Measurements from ENCODE around the gene CRACR2B. TPM values are rescaled to one million over a fixed set of nuclear protein-coding genes. Genes with fewer than 3 reads are reported as not detected.

CRACR2B gene
- total RNA-seq, 1 donor from 2014 or later = 43.6 TPM

GRCh38 chr11:830295-831117, 2.8 kb downstream of the CRACR2B start:
- ATAC-seq (peak; percentile 60 to 69), DNase-seq (peak; percentile 87)
- intact Hi-C loops (cut with DNase I) = no loop called here
- Histone ChIP-seq H3K4me1 (peaks cover 89% of the 10 kb centered on the region), H3K4me3 (peak overlapping the region; percentile 58), H3K36me3 (peaks cover 2% of the 10 kb centered on the region), H3K27me3 (ENCODE audit: low read depth) (no peaks in the 10 kb centered on the region), H3K27ac (peak overlapping the region; percentile 86), H3K9me3 (no peaks in the 10 kb centered on the region)
- TF ChIP-seq CTCF (IDR thresholded peaks at IDR 0.05) = no peak

DNA sequence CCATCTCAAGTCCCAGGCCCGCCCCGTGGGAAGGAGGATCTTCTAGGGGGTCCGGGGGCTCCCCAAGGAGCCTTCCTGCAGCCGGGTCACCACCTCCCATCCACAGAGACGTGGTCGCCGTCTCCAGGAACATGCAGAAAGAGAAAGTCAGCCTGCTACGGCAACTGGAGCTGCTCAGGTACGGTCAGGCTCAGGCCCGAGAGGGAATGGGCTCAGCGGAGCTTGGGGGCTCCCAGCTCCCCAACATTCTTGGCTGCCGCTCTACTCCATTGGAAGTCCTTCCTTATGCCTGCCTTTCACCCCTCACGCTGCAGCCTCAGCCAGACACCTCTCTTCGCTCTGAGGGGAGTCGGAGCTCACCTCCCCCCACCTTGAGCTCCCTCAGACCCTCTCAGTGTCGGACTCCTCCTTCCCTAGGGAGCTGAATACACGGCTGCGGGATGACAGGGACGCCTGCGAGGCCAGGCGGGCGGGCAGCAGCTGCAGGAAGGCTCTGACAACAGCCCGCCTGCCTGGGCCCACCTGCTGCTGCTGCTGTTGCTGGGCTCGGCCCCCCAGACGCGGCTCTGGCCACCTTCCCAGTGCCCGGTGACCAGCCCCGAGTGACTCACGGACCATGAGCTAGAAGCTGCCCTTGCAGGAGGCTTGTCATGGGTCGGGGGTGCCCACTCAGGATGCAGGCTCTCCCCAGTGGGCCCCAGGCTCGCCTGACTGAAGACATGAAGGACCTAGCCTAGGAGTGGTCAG, 3.6 kb downstream of the CRACR2B start:
- Histone ChIP-seq H3K4me1 (peaks cover 86% of the 10 kb centered on the region), H3K27ac (no peak overlapping the region), H3K27me3 (ENCODE audit: low read depth) (no peaks in the 10 kb centered on the region), H3K4me3 (peak overlapping the region; percentile 58), H3K36me3 (peaks cover 6% of the 10 kb centered on the region), H3K9me3 (no peaks in the 10 kb centered on the region)
- intact Hi-C loops (cut with DNase I) = no loop called here
- TF ChIP-seq CTCF (IDR thresholded peaks at IDR 0.05) = no peak
- ATAC-seq = no peak
- no peak for DNase-seq

GRCh38 chr11:831961-832528, 4.3 kb downstream of the CRACR2B start:
- peaks cover 79% of the 10 kb centered on the region for H3K4me1 ChIP-seq
- peaks cover 13% of the 10 kb centered on the region for H3K36me3 ChIP-seq
- H3K4me3 ChIP-seq = peak overlapping the region; percentile 85
- ATAC-seq (no peak), DNase-seq (no peak)
- H3K9me3 ChIP-seq = no peaks in the 10 kb centered on the region
- no peak for TF ChIP-seq CTCF (IDR thresholded peaks at IDR 0.05)
- intact Hi-C loops (cut with DNase I) = no loop called here
- peak overlapping the region; percentile 91 for H3K27ac ChIP-seq
- H3K27me3 ChIP-seq (ENCODE audit: low read depth) = no peaks in the 10 kb centered on the region

GRCh38 chr11:832529-833113, 4.9 kb downstream of the CRACR2B start, which contains the start of gene CD151:
Gene CD151, plus strand, starts transcription at chr11:832952. Its CDS starts 3,118 bp downstream, at chr11:836070.
- H3K4me3 ChIP-seq = peak within 1 kb of the TSS; percentile 85
- no peak for TF ChIP-seq CTCF (IDR thresholded peaks at IDR 0.05)
- peaks cover 77% of the 10 kb centered on the region for H3K4me1 ChIP-seq
- H3K27me3 ChIP-seq (ENCODE audit: low read depth) = no peaks in the 10 kb centered on the region
- intact Hi-C loops (cut with DNase I) = no loop called here
- no peaks in the 10 kb centered on the region for H3K9me3 ChIP-seq
- peaks cover 19% of the 10 kb centered on the region for H3K36me3 ChIP-seq
- peak within 1 kb of the TSS; percentile 91 for H3K27ac ChIP-seq
- DNase-seq (no peak), ATAC-seq (peak; percentile 45 to 53)

DNA sequence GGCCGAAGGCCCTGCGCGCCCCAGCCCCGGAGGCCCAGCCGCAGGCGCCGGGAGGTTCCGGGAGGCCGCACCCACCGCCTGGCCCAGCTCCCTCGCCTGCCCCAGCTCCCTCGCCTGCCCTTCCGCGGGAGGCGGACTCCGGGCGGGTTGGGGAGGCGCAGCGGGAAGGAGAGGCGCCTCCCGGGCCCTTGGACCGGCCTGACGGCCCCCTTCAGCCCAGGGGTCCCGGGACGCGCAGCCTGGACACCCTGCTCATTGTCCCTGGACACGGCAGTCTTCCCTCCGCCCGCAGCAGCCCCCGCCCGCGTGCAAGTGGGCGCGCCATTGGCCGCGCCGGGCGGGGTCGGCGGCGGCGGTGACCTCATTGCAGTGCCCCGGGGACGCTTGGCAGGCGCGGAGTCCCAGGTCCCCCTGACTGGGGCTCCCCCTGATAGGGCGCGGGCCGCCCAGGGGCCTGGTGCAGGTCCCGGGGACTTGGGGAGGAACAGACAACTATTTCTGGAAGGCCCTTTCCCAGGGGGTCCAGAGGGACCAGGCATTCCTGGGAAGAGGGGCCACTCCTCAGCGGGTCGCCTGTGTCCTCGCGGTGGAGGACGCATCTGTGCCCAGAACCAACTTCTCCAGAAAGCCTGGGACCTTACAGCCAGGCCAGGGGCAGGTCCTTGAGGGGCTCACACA, 5.5 kb downstream of the CRACR2B start:
- H3K27me3 ChIP-seq (ENCODE audit: low read depth) = no peaks in the 10 kb centered on the region
- no peak for TF ChIP-seq CTCF (IDR thresholded peaks at IDR 0.05)
- ATAC-seq = peak; percentile 14 to 20
- peaks cover 77% of the 10 kb centered on the region for H3K4me1 ChIP-seq
- DNase-seq = peak; percentile 73
- H3K36me3 ChIP-seq = peaks cover 25% of the 10 kb centered on the region
- H3K4me3 ChIP-seq = peak overlapping the region; percentile 85
- H3K9me3 ChIP-seq = no peaks in the 10 kb centered on the region
- intact Hi-C loops (cut with DNase I) = no loop called here
- H3K27ac ChIP-seq = peak overlapping the region; percentile 91

Measured in lower lobe of right lung (tissue), 2 donors.